Measurements from ENCODE around the gene LPP. TPM values are rescaled to one million over a fixed set of nuclear protein-coding genes. Genes with fewer than 3 reads are reported as not detected.

Gene LPP
- total and polyA plus RNA-seq, 10 of the 15 experiments (the other 5 are each of a cell fraction or from before 2014, with no cell fraction given) = under 0.01 to 0.62 (median 0.03) TPM

GRCh38 chr3:188605905-188606304 lies 451.9 kb downstream of the LPP start (continued):
- TF ChIP-seq MTA2 (IDR thresholded peaks at IDR 0.05; ENCODE audit: low read depth) = no peak
- no peak for TF ChIP-seq SIN3A (IDR thresholded peaks at IDR 0.05; ENCODE audit: low read depth, low read length)
- no peak for TF ChIP-seq SMARCA5 (IDR thresholded peaks at IDR 0.05)
- TF ChIP-seq MEF2B (IDR thresholded peaks at IDR 0.05; ENCODE audit: partially characterized antibody, poor library complexity, severe bottlenecking) = no peak

DNA sequence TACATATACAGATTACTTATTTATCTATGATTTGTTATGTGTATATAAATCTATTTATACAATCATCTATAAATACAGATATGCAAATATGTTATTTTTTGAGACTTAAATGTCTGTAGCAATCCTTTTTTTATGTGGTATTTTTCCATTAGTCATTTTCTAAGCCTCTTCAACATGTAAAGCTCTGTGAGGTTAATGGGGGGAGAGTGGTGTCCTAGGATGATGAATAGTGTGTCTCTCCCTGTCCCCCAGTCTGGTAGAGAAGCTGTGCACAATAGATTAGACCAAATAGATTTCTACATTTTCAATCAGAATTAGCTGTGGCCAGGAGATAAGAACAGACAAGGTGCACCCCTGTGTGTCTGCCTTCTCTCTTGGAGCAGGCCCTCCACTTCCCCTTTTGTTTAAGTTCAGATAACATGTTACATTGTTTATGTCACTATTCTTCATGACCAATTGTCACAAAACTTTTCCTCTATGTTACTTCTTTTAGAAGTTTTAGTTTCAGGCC lies 453.9 kb downstream of the LPP start:
- no peak for FAIRE-seq
- ATAC-seq = no peak
- no TSS peak for BruUV-seq (replicated peaks)
- Histone ChIP-seq H3K79me2 (ENCODE audit: control insufficient read depth, insufficient read depth, low read length) (no peaks in the 10 kb centered on the region), H3K9me3 (replicated peaks; ENCODE audit: control insufficient read depth, insufficient read depth, low read length) (no peaks in the 10 kb centered on the region), H3K4me2 (ENCODE audit: control insufficient read depth, insufficient read depth) (no peak overlapping the region), H3K4me1 (ENCODE audit: control insufficient read depth, insufficient read depth, low read length) (no peaks in the 10 kb centered on the region), H3K9ac (ENCODE audit: control insufficient read depth, insufficient read depth, low read length) (no peak overlapping the region), H3K36me3 (ENCODE audit: control insufficient read depth in 2 of 2, insufficient read depth in 2 of 2, low read length in 1 of 2) (no peaks in the 10 kb centered on the region), H3K27ac (ENCODE audit: control insufficient read depth, insufficient read depth) (no peak overlapping the region), H4K20me1 (ENCODE audit: control insufficient read depth, insufficient read depth) (no peaks in the 10 kb centered on the region), H3K27me3 (replicated peaks in 1 of 2; ENCODE audit: control insufficient read depth in 2 of 2, insufficient read depth in 2 of 2, low read length in 1 of 2) (no peaks in the 10 kb centered on the region), H2AFZ (ENCODE audit: control insufficient read depth, low read depth, low read length) (no peak overlapping the region), H3K4me3 (no peak overlapping the region)
- ChIA-PET POLR2A (no interaction called here), RAD21 (ENCODE audit: unreplicated experiment) (no interaction called here), CTCF (interaction anchor here (0.7 kb wide), 1 partner anchor 10 kb away, joined by 3 read pairs; no protein-coding TSS in a partner anchor), SMC1A (ENCODE audit: uncharacterized antibody, unreplicated experiment) (no interaction called here)
- intact Hi-C loops (cut with micrococcal nuclease; ENCODE audit: unreplicated experiment) (no loop called here), in situ Hi-C loops (cut with MboI) (no loop called here)
- TF ChIP-seq, protein P1, sequence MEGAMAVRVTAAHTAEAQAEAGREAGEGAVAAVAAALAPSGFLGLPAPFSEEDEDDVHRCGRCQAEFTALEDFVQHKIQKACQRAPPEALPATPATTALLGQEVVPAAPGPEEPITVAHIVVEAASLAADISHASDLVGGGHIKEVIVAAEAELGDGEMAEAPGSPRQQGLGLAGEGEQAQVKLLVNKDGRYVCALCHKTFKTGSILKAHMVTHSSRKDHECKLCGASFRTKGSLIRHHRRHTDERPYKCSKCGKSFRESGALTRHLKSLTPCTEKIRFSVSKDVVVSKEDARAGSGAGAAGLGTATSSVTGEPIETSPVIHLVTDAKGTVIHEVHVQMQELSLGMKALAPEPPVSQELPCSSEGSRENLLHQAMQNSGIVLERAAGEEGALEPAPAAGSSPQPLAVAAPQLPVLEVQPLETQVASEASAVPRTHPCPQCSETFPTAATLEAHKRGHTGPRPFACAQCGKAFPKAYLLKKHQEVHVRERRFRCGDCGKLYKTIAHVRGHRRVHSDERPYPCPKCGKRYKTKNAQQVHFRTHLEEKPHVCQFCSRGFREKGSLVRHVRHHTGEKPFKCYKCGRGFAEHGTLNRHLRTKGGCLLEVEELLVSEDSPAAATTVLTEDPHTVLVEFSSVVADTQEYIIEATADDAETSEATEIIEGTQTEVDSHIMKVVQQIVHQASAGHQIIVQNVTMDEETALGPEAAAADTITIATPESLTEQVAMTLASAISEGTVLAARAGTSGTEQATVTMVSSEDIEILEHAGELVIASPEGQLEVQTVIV (IDR thresholded peaks at IDR 0.05; ENCODE audit: borderline replicate concordance, partially characterized antibody) = no peak
- TF ChIP-seq KLF5 (IDR thresholded peaks at IDR 0.05; ENCODE audit: partially characterized antibody) (no peak), RFX5 (IDR thresholded peaks at IDR 0.05; ENCODE audit: low read depth, low read length) (no peak), BCLAF1 (IDR thresholded peaks at IDR 0.05) (no peak), ZNF207 (IDR thresholded peaks at IDR 0.05; ENCODE audit: borderline replicate concordance) (no peak), ATF2 (IDR thresholded peaks at IDR 0.05; ENCODE audit: low read length) (no peak)
- TF ChIP-seq, protein P2, sequence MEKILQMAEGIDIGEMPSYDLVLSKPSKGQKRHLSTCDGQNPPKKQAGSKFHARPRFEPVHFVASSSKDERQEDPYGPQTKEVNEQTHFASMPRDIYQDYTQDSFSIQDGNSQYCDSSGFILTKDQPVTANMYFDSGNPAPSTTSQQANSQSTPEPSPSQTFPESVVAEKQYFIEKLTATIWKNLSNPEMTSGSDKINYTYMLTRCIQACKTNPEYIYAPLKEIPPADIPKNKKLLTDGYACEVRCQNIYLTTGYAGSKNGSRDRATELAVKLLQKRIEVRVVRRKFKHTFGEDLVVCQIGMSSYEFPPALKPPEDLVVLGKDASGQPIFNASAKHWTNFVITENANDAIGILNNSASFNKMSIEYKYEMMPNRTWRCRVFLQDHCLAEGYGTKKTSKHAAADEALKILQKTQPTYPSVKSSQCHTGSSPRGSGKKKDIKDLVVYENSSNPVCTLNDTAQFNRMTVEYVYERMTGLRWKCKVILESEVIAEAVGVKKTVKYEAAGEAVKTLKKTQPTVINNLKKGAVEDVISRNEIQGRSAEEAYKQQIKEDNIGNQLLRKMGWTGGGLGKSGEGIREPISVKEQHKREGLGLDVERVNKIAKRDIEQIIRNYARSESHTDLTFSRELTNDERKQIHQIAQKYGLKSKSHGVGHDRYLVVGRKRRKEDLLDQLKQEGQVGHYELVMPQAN (conservative IDR thresholded peaks at IDR 0.05) = no peak
- no peak for DNase-seq (ENCODE audit: low read depth, low spot score)

All from GM12878 (cell line).